Activated gamma-delta T cell treated with Interleukin-2 at 50 U/mL for 16 hours (primary cell): ENCODE measurements around the gene OTULIN.

Experiments
- DNase-seq: peaks from one replicate; pipeline ENCODE4 v3.0.0-alpha.2; 2020

The OTULIN gene

DNA sequence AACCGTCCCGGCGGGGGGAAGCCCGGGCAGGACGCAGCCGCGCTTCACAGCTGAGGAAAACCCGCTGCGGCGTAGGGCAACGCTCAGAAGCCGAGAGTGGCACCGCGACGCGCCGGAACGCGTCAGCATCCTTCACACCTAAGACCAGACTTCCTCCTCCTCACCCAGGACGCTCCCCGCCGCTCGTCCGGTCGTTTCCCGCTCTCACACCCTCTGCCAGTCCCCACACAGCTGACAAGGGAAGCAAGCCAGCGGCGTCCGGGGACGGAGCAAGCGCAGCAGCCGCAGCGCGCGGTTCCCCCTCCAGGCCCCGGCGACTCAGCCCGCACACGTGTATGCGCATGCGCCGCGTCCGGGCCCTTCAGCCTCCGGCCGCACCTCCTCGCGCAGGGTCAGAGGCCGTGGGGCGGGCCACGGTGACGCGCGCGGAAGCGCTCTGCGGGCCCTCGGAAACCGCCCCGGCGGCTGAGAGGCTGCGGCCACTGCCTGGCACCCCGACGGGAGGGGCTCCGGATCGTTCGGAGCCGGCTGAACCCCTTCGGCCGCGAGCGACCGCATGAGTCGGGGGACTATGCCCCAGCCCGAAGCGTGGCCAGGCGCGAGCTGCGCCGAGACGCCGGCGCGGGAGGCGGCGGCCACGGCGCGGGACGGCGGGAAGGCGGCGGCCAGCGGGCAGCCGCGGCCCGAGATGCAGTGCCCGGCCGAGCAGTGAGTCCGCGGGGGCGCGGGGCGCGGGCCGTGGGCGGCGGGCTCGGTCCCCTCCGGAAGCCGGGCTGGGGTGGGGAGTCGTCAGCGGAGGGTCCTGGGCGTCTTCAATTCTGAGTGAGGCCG lies at the start of gene OTULIN:
TSS of gene OTULIN (plus strand) at position 449 of the 831 bp plus-strand sequence. CDS start at position 557, 108 bp downstream.
- DNase-seq, result peak; percentile 78

DNA sequence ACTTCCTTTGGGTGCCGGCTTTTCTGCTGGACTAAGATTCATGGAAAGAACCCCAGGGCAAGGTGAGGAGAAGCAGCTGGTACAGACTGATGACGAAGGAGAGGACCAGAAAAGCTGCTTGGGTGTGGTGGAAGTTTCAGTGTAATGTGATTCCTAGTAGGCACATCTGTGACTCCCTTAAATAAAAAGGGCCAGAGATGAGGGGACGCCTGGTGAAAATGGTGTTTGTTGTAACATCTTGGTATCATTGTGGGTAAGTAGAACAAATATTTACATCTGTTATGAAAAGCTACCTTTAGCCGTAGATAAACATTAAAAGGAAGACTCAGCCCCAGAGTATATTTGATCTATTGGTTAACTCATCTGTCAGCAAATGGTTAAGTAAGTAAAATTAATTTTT lies 49.2 kb upstream of the OTULIN start:
- DNase-seq, result no peak

DNA sequence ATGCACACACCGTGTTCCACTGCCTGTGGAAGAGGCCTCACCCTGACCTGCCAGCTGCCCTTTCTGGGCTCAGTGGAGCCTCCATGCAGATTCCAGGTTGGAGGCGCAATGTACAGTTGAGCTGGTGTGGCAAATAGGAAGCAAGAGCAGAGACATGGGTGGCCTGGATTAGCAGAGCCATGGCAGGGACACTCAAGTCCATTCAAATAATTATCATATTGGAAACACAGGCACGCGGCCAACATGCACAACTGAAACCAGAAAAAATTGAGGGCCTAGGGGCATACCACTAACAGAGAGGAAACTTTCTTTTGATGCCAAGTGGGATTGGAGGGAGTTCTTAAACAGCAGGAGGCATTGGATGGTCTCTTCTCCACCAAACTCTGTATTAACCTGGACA lies 47.1 kb upstream of the OTULIN start:
- no peak for DNase-seq

DNA sequence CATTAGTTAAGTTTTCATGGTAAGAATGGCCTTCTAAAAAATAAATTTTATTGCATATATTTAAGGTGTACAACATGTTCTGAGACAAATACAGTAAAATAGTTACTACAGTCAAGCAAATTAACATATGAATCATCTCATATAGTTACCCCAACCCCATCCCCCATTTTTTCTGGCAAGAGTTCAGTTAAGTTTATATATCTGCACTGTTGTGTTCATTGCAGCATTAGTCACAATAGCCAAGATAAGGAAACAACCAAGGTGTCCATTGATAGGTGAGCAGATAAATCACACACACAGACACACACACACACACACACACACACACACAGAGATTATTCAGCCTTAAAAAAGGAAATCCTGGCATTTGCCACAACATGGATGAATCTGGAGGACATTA lies 37.2 kb upstream of the OTULIN start:
- DNase-seq, result no peak

DNA sequence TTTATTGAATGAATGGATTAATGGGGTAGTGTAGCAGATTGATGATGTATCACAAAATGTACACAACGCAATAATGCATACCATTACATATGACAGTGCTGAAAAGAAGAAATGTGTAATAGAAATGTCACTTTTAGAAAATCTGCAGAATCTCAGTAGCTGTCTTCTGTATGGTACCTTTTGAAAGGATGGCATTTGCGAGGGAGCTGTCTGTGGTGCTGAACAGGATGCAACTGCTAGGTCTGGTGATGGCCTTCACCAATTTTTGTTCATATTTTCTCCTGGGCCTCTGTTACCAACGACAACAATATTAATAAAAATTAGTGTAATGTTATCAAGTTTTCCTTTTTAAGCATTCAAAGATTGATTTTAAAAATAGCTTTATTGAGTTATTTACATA lies 36.2 kb upstream of the OTULIN start:
- DNase-seq, result peak; percentile 61

DNA sequence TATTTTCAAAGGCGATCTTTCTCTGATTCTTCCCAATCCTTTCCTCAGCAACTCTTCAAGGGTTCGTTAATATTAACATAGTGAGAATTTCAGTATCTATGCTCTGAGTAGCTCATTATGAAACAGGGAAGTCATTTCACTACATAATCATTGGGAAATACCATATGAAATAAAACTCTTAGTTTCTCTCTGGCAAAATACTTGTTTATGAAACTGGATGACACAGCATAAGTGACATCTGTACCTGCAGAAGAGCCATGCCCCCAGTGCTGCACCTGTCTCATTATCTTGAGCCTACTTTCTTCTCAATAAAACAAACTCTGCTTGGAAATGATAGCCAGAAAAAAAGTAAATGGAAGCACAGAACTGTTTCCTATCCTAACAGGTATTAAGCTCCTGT lies 33.8 kb upstream of the OTULIN start:
- DNase-seq, result no peak

DNA sequence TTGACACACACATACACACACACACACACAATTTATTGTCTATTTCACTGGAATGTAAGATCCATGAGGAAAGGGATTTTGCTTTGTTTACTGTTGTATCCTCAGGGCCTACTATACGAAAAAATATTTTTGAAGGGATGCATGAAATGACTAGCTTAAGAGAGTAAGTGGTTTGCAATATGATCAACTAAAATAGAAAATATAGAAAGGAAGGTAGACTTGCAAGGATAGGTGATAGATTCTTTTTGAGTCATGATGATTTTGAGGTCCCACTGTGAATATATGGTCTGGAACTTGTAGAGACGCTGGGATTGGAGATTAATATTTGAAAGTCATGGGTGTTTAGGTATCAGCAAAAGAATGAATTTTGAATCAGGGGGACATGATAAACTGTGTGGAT lies 28.9 kb upstream of the OTULIN start:
- no peak for DNase-seq

DNA sequence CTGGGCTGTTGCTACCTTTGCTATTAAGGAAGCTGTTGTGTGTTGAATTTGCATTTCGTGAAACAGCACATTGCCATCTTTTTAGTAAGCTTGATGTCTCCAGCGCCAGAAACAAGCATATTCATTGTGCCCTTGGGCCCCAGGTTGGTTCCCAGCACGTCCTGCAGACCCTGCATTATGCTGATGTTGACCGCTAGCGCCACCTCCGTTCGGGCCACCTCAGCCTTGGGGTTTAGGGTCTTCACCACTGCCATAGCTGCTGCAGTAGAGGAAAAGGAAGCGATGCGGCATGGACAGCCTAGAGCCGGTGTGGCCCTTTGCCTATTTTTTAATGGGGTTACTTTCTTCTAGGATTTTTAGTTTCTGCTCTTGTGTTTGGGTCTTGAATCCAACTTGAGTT lies 23.8 kb upstream of the OTULIN start:
- no peak for DNase-seq

DNA sequence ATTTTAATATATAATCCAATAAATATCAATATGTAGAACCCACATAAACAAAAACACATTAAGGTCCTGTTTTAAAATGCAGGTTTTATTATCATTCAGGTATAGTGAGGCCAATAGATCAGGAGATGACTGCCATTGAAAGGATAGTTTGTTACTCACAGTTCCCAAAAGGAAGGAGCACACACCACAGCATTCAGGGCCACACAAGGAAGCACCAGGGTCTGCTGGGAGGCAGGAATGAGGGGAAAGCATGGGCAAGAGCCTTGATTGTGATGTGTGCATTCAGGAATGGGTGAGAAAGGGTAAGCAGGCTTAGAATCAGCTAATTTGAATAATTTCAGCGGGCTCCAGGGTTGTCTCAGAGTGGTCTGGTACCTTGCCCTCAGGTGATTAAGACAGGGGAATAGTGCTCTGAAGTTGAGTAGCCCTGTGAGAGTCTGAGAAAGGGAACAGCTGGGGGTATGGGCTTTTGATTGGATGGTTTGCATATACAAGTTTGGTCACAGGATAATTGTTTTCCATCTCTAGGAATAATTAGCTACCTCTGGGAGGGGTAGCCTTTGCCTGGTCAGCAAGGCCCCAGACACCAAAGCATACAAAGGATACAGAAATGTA lies 19.8 kb upstream of the OTULIN start:
- no peak for DNase-seq

DNA sequence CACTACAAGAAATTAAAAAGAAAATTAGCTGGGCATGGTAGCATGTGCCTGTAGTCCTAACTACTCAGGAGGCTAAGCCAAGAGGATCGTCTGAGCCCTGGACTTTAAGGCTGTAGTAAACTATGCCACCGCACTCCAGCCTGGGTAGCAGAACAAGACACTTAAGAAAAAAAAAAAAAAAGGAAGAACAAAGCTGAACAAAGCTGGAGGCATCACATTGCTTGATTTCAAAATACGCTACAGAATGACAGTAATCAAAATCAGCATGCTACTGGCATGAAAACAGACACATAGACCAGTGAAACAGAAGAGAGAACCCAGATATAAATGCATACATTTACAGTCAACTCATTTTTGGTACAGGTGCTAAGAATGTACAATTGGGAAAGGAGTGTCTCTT lies 14.5 kb upstream of the OTULIN start:
- no peak for DNase-seq

DNA sequence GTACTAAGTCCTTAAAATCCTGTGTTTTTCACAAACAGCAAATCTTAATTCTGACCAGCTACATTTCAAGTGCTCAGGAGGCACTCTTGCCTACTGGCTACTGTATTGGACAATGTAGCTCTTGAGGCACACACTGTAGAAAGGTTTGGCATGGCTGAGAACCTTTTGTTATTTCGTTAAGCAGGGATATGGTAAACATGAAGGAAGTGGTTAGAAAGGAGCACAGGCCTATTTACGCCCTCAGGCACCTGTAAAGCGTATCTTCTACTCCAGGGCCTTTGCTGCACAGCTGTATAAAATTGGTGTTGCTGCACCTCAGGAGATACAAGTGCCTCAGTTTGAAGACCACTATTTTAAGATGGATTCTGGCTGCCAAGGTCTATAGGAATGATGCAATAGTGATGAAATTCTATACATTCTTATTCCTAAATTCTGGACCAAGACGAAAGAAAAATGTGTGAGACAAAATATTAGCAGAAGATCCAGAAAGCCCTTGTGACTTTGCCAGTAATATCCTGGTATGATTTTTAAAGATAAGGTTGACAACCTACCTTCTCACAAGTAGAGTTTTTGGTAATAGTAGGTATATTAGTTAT lies 9.3 kb upstream of the OTULIN start:
- DNase-seq, result no peak

DNA sequence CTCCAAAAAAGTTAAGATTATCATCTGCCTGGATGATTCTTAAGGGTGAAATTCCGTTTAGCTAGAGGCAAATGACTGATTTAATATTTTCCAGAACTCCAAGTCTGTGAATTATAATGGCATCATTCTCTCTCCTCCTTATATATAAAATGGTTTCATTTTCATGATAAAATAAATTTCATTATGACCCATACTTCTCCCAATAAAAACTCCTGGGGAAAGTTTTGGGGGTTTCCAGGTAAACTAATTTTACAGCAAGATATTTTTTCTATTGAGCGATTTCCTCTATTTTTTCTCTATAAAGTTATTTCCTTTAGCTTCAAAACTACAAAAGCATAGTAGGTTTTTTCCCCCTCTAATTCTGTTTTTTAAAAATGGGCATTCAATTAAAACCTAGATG lies 7.6 kb upstream of the OTULIN start:
- DNase-seq, result no peak

DNA sequence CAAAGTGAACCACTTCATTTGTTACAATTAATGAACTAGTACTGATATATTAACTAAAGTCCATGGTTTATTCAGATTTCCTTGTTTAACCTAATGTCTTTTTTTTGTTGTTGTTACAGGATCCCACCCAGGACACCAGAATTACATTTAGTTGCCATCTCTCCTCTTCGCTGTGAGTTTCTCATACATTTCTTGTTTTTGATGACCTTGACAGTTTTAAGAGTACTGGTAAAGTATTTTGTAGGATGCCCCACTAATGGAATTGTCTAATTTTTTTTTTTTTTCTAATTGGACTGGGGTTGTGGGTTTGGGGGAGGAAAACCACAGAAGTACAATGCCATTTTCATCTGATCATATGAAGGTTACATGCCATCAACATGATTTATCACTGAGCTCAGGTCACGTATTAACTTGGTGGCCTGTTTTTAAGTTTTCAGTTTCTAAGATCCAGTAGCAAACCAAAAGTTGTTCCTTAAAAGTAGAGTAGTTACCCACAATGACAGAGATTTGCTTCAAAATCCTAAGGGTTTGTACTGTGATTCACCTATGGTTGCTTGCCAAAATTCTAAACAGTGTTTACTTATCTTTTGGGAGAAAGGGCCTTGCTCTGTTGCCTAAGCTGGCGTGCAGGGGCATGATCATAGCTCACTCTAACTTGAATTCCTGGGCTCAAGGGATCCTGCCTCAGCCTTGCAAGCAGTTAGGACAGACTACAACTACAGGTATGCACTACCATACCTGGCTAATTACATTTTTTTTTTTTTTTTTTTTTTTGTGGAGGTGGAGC lies 4.5 kb upstream of the OTULIN start:
- no peak for DNase-seq

DNA sequence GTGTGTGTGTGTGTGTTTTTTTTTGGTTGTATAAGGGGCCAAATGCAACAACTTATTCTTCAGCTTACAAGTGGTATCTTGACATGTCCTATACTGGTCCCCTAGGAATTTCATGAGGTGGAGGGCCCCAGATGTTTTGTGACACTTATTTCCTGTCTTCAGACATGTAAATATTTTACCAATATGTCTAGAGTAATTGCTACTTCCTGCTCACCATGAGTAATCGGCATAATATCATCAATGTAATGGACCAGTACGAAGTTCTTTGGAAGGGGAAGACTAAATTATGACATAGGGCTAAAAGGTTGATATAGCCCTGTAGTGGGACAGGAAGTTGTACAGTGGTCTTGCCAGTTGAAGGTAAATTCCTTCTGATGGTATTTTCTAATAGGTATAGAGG lies 3.7 kb upstream of the OTULIN start:
- DNase-seq, result no peak

DNA sequence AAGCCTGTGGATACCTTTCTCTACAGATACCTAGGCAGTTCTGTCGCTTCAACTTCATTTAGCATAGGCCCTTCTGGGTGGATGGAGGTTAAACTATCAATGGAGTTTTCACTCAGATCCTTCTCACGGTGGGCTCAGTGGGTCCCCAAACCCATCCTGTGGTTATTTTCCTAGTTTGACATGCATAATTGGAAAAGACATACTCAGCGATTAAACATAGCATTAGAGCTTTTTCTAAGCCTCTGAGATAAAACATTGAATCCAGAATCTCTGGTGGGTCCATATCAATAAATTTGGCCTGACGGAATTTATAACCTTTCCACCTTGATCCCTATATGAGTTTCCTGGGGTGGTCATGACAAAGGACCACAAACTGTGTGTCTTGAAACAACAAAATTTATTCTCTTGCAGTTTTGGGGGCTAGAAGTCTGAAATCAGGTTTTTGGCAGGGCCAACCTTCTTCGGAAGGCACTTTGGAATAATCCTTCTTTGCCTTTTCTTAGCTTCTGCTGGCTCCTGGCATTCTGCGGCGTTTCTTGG lies 1.7 kb upstream of the OTULIN start:
- no peak for DNase-seq

DNA sequence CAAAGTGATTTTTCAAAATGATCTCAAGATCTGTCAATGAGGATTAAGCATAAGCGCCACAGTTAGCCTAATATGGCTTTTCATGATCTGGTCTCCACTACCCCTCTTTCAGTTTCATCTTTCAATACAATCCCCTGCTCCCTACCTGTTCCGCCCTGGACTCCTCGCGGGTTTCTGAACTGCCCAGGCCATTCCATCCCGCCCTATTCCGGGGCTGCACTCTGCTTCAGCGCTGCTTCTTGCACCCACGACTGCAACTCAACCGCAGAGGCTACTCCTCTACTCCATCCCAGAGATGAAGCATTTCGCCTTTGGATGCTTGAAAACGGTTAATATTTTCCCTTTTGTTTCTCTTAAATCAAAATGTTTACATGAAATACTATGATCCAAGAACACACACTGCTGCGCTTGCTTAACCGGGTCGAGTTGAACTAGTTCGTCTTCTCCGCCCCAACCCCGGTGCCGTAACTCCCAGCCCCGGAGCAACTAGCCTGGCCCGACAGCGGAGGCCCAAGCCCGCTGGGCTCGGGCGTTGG lies 716 bp upstream of the OTULIN start:
- no peak for DNase-seq

DNA sequence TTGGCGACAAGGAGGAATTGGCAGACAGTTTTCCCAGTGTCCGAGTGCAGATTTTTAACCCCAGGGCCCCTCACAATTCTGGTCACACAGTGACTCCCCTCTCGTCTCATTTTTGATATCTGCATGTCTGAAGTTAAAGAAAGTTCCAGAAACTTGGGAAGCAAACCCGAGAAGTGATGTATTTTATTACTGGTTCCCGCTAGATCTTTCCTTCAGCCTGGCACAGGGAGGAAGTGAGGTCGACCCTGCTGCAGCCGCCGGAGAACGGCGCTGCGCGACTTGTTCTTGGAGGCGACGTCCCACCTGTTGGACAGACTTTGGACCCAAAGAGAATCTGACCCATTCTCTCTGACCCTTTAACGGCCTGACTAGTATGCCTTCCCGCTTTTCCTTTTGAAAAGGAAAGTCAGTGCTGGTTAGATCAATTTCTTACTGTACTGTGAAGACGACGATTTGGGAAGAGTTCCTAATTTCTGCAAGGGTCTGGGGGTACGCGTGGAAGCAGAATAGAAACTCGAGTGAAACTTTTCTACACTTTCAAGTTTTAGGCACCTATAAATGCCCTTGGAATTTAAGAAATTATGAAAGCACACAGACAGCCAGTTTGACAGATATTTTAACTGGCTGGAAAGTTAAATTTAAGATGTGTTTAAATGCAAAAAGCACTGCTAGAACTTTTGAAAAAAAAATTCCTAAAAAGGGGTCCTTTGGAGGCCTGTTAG lies 744 bp downstream of the OTULIN start:
- DNase-seq, result no peak

DNA sequence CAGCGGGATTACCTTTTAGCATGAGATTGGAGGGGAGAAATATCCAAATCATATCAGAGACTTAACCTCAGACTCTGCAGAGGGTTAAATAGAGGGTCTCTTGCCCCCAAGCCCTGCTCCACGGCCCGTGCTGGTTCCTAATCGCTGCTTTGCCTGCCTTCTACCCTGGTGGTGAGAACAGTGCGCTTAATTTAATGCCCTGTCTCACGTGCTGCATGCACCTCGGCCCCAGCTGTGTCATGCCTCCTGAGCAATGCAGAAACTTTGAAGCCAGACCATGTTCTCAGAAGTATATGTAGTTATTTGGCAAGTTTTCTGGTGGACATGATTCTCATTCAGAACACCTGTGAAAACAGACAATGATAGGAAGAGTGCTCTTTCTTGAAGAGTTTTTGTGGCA lies 1.4 kb downstream of the OTULIN start:
- DNase-seq, result peak; percentile 52

DNA sequence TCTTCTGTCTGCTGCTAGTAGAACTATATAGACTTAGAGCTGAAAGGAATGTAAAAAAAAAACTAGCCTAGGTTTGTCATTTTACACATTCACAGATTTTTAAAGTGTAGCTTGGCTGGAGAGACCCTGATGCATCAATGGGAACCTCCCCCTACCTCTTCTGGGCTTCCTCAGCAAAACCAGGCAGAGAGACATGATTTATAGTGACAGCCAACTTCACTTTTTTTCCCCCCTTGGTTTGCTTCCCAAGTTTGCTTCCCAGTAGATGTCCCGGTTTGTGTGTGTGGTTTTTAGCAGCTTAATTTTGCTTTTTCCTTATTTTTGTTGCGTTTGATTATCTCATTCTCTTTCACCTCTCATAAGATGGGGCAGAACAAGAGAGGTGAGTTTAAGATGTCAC lies 1.8 kb downstream of the OTULIN start:
- no peak for DNase-seq

DNA sequence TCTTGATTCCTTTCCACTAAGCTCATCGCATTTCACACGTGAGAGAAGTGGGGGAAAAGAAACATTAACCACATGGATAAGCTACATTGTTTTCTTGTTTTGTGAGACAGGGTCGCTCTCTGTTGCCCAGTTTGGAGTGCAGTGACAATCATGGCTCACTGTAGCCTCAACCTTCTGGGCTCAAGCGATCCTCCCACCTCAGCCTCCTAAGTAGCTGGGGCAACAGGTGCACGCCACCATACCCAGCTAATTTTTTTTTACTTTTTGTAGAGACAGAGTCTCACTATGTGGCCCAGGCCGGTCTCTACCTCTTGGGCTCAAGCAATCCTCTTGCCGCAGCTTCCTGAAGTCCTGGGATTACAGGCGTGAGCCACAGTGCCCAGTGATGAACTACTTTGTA lies 2.8 kb downstream of the OTULIN start:
- no peak for DNase-seq

DNA sequence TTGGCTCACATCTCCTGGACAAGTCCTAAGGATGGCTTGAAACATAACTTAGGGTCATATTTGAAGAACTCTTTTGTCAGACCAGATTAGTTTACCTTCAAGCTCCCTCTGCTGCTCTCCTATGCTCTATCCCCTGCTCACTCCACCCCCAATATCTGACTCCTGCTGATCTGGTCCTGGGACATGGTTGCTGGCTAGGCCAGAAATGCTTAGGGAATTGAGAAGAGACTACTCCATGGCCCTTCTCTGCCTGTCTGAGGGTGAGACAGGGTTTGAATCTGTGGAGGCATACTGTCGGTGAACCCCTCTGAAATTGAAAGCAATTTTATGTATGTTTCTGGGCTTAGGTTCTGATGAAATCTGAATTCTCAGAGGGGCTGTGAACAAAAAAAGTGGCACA lies 3.3 kb downstream of the OTULIN start:
- DNase-seq, result no peak

DNA sequence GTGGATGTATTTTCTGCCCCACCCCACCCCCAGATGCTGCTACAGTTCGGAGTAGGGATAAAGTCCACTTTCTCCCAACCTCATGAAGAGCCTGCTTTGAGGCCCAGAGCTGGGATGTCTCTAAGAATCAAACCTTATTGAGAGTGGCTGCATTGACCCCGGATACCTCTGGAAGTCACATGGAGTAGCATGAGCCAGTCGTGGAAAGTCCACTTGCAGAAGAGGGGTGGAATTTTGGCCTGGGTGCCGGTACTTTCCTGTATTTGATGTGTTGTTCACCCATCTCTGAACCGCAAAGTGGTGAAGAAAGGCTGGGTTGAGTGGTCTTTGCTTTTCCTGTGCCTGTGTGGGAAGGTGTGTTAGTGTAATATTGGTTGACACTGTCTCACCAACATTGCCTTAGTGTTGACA lies 3.7 kb downstream of the OTULIN start:
- peak; percentile 48 for DNase-seq
